LoVo (cell line): ENCODE results near the gene TMPRSS3.

Source experiments
- DNase-seq: peaks from one replicate; pipeline ENCODE4 v3.0.0-alpha.2; 2016; ENCODE audit warnings: low spot score

The TMPRSS3 gene

GRCh38 chr21:42331660-42332059 lies 64.2 kb downstream of the TMPRSS3 start:
- DNase-seq: no peak

GRCh38 chr21:42330380-42331371 lies 65.2 kb downstream of the TMPRSS3 start:
- DNase-seq: no peak

- DNase-seq: no peak
Measured at GRCh38 chr21:42324896-42325295, 71.0 kb downstream of the TMPRSS3 start.
